ENCODE data around the gene BAIAP2L1.
"Not testable (repeated sequence)": the region's sequence is repeated elsewhere in the genome, so short reads cannot be mapped to it uniquely, and the experiment has no call there.

BAIAP2L1 gene

DNA sequence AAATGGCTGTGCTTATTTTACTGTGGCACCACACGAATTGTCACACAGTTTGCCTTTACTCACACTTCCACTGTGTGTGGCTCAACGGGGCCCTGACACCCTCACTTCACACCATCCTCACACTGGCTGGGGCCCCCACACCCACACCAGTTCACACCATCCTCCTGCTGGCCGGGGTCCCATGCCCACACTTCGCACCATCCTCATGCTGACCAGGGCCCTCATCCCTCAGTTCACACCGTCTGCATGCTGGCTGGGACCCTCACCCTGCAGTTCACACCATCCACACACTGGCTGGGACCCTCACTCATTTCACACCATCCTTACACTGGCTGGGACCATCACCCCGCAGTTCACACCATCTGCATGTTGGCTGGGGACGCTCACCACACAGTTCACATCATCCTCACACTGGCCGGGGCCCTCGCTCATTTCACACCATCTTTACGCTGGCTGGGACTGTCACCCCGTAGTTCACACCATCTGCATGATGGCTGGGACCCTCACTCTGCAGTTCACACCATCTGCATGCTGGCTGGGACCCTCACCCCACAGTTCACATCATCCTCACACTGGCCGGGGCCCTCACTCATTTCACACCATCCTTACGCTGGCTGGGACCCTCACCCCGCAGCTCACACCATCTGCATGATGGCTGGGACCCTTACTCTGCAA, 83.4 kb downstream of the BAIAP2L1 start:
- no peak for DNase-seq

DNA sequence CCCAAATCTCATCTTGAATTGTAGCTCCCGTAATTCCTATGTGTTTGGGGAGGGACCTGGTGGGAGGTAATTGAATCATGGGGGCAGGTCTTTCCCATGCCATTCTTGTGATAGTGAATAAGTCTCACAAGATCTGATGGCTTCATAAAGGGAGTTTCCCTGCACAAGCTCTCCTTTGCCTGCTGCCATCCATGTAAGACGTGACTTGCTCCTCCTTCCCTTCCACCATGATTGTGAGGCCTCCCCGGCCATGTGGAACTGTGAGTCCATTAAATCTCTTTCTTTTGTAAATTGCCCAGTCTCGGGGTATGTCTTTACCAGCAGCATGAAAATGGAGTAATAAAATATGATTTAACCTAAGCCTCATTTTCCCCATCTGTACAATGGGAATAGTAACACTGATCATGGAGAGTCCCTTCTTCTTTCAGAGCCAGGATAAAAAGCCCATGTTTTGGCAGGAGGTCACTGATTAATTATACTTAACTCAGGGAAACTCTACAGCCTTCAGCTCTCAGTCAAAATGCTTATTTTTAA, 84.8 kb downstream of the BAIAP2L1 start:
- DNase-seq: not testable (repeated sequence)

DNA sequence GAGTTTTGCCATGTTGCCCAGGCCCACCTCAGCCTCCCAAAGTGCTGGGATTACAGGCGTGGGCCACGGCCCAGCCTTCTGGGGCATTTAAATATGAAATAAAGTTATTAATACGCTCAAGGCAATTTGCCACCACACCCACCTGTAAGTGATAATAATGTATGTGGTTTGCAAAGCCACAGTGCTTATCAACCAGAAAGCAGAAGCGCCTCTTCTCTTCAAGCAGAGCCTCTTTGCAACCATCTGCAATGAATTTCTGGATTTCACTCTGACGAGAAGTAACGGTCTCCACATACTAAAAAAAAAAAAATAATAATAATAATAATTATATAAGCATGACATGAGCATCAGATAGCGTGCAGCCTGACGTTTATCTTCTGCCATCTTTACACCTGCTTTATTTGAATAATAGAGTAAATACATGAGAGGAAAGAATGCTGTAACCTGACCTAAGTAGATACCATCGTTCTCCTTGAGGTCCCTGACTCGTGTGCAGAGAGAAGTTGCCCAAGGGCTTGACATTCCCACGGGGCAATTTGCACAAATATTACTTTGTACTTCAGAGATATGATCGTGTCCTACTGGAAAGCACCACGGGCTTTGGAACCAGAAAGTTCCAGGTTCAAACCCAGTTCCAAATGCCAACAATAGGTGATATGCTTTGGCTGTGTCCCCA, 85.4 kb downstream of the BAIAP2L1 start:
- DNase-seq: no peak

DNA sequence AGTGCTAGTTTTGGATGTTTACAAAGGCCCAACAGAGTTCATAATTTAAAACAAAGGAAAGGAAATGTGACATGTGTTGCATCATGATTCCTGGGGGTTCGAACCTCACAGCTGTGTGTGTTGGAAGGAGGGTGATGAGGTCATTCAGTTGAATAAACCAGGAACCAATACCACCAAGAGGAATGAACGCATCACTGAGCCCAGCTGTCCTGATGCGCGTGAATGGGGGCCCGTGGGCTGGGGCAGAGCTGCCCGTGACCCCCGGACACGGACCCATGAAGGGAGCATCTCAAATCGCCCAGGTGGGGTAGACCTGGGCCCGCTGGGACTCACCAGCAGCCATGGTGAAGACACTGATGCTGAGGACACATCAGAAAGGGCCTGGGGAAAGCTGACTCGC, 86.4 kb downstream of the BAIAP2L1 start:
- no peak for DNase-seq

DNA sequence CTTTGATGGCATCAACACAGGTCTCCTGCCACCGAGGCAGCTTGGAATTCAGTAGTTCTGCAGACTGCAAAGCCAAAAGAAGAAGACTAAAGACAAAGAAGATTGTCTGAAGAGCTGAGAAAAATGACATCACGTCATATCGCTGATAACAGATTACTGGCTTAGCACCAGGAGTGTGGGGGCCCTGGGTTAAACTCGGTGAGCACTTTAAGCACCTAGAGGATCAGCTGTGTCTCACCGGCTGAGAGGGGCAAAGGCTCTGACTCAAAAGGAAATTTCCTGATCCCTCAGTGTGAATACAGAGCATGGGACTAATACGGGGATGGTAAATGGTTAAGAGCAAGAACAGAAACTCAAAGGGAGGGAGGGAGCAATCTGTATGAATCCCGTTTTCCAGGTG, 88.7 kb downstream of the BAIAP2L1 start:
- DNase-seq: no peak

DNA sequence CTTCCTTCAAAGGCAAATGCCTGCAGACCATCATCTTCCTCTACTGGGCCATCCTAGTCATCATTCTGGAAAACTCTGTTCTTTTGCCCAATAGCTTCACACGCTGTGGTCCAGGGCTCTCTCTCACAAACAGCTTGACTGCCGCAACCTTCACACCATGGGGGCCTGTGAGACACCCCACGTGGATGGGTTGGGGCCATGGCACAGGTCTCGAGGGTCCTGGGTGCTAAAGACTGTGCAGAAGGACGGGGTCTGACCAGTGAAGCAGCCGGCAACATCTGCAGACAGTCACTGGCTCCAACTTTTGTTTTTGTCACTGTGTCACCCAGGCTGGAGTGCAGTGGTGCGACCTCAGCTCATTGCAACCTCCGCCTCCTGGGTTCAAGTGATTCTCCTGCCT, 91.3 kb downstream of the BAIAP2L1 start:
- no peak for DNase-seq

DNA sequence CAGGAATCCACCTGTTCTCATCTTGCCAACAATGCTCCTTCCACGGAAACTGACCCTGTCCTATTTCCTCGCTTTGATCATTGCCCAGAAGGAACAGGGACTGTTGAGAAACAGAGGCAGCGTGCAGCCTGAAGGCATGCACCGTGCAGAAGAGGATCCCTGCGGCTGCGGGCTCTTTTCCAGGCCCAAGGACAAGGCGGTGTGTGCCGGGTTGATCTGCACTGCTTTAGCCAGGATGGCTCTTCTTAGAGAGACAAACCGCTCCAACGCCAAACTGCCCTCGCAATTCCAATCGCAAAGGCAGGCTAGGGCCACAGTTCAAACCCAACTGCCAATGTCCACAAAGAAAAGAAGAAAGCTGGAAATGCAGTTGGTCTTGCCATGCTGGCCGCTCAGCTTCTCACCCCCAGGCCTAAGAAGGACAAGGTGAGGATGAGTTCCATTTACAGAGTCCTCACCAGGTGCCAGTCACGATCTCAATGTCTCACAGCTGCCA, 92.9 kb downstream of the BAIAP2L1 start:
- no peak for DNase-seq

DNA sequence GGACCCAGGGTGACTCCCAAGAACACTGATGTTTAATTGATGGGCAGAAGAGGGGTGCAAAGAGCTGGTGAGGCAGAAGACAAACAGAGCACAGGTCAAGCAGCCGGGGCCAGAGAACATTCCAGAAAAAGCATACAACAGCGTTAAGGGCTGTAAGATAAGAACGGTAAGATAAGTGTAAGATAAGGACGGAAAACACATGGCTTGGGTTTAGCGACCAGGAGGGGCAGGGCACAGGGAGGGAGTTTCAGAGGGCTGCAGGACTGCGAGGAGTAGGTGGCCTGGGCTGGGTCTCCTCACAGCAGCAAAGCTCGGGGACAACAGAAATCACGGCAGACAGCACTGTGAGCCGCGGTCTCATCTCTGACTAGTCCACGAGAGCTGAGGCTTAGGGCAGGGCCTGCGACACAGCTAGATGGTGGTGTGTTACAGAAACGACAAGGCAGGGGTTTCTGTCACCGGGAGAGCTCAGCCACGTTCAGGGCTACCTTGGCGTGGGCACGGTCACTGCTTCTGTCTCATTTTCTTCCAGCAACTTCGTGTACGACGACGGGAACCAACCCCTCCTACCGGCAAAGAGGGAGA, 94.8 kb downstream of the BAIAP2L1 start:
- DNase-seq: no peak

DNA sequence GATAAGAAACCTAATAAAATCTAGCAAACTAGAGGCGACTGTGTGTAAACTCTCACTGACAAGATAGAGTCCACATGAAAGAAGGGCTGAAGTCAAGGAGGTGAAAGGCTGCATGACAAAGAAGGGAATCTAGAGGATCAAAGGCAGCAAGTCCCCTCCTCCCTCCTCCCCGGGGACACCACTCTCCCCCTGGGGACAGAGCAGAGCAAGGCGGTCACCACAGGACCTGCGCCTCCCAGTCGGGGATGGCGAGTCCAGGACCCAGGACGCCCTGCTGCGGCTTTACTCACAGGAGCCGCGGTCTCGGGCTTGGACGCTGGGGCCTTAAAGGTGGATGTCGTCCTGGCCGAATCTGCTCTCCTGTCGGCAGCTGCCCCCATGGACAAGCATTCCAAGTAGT, 97.0 kb downstream of the BAIAP2L1 start:
- no peak for DNase-seq

DNA sequence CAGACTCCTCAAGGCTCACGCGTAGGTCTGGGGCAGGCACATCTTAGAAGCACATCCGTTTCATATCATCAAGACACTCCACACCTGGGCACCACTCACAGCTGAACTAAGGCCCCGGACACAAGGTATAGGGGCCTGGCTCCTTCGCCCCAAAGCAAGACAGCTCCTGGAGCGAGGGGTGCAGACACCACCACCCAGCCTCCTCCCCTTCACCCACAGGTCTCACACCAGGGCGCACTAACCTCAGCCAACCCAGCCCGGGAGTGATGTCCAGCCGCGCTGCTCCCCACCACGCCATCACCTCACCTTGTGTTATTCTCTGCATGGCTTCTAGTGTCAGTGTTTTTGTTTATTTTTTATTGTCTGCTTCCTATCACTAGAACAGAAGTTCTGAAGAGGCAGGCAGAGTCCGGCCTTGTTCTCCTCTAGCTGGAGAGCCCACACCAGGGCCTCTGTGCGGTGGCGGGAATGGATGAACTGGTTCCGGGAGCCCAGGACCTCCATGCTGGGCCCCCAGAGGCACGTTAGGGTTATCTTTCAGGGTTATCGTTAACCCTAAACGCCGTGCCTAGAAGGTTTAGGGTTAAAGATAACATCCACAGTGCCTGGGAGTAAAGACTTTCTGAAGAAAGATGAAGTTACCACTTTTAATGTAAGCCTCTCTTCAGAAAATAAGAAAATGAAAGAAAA, 97.6 kb downstream of the BAIAP2L1 start:
- DNase-seq: no peak

DNA sequence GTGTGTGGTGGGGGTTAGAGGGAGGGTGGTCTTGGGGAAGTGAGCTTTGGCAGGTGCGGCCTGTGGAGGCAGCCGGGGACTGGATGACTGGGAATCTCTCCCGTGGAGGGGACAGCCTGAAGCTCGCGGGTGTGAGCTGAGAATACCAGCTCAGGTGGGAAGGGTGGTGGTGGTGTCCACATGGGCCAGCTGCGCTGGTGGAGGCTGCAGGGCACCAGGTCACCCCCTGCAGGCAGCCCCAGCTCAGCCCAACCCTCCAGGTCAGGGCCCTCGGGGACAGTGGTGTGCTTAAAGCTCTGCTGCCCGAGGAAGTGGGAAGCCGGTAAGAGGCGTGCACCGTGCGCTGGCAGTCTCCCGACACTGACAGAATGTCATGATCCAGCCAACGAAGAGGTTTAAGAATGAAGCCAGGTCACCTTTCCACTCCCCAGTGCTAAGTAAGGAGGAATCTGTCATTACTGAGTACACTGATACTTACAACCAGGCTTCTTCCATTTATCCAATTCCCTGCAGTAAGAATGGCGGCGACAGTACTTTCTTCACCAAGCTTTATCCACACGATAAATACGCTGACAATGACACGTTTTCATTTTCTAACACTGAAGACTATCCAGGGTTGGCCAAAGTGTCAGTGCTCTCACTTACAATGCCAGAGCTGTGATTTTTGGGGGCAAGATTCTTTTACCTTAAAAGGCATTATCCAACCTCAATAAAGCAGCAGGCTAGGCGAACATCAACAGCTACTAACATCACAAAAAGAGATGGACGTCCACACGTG, 99.0 kb downstream of the BAIAP2L1 start:
- no peak for DNase-seq

DNA sequence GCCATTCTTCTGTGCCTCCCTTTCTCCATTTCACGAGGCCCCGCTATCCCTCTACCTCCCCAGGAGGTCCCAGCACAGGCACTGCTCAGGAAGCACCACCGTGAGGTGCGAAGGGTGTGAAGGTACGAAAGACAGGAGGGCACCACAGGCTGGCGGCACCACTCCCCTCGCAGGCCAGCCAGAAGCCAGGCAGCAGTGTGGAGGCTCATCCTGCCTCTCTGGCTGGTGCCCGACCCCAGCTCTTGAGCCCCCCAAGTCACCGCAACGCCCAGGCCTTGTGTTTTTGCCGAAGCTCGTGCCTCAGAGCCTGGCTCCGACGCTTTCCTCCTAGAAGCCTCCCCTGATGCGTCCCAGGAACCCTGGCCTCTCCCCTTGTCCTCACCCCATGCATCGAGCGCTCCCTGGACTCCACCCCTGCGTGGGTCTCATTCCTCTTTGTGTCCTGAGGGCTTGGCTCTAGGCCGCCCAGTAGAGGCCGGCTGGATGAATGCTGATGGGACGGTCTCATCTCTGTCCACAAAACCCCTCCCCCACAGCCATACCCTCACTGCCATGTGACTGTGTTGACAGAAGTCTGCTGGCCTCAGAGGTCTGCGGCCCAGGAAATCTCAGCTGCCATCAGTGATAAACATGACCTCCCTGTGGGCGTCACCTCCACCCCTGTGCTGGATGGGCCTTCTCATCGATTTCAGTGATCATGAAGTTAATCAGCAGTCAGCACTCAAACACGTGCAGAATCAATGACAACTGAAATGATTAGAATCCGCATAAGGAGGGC, 100.1 kb downstream of the BAIAP2L1 start:
- no peak for DNase-seq

DNA sequence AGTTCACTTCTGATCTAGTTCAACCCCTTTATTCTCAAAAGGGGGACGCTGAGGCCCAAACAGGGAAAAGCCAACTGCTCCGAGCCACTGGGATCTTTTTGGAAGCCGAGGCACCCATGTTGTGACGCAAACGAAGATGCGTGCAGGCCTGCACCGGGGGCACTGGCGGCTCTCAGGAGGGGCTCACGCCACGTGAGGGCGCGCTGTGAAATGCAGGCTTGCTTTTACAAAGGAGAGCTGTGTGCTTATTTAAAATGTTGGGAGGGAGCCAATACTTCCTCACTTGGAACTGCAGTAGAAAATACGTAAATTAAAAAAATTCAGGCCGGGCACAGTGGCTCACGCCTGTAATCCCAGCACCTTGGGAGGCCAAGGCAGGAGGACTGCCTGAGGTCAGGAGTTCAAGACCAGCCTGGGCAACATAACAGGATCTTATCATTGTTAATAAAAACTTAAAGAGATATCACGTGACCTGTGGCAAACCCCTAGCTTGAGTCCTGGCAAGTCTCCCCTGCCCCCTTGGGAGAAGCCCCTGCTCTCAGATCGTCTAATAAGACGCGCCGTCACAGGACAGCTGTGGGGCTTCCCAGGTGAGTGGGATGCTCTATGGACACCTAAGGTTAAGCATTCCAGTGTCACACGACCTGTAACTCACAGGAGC, 103.1 kb downstream of the BAIAP2L1 start:
- no peak for DNase-seq

DNA sequence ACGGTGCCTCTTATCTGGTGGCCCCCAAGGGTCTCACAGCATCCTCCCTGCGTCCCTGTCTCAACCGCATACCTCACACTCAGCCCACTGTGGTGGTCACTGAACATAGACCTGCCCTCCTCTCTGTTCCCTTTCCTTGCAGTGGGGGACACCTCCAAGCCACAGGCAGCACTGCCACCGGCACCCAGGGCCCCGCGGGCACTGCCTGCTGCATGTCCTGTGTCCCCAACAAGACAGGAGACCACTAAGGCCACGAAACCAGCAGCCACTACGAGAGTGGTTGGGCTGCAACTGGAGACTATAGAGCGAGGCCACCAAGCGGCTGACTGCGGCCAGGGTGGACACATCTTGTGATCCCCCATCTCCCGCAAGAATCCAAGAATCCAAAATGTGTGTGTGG, 104.1 kb downstream of the BAIAP2L1 start:
- no peak for DNase-seq

DNA sequence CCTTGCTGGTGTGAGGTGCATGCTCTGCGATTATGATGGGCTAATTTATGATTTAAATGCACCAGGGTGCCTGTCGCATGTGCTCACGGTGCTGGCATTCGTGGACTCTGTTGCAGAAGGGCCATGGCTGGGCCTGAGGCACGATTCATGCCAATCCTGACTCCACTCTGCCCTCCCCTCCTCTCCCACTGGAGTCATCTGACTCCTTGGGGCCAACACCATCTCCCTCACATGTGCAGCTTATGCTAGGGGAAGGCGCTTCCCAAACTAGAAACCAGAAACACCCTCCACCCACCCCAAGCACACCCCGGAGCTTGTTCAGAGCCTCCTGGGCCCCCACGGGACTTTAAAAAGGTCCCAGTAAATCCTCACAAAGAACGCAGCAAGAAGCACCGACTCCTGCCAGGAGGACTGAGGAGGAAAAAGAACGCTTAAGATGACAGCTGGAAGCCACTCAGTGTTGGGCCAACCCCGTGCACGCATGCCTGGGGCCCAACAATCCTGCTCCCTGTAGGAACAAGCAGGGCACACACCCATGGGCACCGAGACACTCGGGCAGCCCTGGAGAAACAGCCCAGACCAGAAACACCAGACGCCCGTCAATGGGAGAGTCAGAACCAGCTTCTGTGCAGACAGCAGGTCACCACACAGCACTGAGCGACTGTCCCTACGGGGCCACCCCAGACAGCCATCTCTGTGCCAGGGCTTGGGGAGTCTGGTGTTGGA, 105.3 kb downstream of the BAIAP2L1 start:
- DNase-seq: no peak

DNA sequence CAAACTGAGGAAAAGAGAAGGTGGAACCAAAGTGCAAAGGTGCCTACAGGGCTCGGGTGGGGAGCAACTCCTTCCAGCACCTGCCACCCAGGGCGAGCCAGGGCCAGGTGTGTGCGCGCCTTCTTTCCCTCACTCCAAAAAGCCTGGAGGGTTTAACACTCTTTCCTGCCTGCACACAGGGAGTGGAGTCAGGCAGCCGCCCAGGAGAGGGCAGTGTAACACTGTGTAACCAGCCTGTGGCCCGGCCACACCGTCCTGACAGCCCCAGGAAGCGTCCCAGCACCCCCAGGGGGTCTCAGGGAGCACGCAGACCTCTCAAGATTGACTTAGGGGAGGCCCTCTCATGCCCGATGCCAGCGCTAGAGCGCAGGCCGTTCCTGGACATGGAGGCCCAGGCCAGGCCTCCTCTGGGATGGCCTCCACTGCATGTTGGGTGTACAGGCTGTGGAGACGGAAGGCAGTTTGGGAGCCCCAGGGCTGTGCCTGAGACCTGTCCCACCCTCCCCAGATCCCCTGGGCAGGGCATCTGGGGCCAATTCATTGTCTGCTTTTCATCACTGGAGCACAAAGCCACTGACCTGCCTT, 106.0 kb downstream of the BAIAP2L1 start:
- peak; percentile 88 to 89 for DNase-seq

DNA sequence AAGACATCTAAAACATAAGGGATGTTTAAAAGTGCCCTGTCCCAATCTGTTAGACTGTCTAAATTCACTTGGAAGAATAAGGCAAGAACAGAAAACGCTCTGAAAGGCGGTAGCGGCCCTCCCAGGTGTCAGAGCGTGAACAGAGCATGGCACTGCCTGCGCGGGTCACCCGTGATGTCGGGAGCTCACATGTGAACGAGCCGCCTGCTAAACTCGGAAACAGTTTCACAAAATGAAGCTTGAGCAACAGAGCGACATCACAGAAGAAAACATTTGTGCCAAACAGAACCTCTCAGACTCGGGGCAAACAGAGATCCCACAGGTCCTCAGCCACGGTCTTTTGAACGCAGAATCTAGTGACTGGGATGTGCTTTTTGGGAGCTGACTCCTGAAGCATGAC, 106.6 kb downstream of the BAIAP2L1 start:
- DNase-seq: no peak

DNA sequence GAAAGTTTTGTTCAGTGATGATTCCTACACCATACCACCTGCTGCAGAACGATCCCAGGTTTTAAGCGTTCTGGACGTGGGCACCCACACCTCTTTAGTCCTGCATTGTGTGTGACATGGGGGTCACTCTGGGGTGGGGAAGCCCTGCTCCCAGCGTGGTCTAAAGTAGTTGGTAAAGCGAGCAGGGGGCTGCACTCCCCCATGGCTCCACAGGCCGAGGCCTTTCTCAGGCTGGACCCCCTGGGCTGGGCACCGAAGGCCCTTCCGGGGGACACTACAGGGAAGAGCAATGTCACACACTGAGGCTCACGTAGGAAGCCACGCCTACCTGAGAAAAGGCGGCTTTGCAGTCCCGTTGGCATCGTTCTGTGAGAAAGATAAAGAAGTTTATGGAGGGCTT, 107.1 kb downstream of the BAIAP2L1 start:
- no peak for DNase-seq

DNA sequence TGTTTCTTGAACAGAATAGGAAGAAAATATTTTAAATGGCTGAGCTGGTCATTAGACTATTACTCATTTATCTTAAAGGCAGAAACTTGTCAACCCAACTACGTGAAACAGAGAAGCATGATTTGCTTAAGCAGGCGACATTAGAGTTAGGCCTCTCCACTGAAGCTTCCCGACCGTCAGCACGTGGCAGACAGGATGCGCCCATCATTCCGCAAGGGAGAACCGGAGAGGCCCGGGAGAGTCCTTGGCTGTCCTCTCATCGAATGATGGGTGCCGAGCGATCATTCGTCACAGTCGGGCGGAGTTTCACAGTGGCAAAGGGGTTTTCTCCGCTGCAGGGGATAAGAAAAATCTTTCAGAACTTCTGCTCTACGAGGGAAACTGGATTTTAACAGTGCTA, 107.6 kb downstream of the BAIAP2L1 start:
- no peak for DNase-seq

DNA sequence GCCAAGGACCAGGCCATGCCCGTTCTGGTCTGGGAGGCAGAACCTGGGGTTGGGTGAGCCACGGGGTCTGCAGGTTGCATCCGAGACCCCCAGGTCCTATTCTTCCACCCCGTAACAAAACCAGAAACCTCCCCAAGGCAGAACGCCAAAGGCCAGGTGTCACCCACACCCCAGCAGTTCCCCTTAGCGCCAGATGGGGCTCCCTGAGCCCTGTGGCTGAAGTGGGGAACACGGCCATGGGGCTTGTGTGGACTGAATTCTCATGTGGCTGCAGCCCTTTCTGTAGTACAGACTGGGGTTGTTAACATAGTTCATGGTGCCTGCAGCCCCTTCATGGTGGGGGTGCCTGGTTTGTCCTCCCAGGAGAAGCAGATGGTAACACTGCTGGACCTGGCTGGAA, 109.2 kb downstream of the BAIAP2L1 start:
- DNase-seq: no peak
